HepG2 (cell line): ENCODE measurements around the gene WDR53. TPM values are rescaled to one million over a fixed set of nuclear protein-coding genes. Genes with fewer than 3 reads are reported as not detected.

ENCODE experiments used
- ATAC-seq: fragments of 200-7000 bp; cut with Tn5 transposase; 3 replicates; pipeline ENCODE4 v1.9.1; 2020; ENCODE audit warnings: mild to moderate bottlenecking, moderate library complexity
- BruUV-seq: library from RNA; stranded (reverse); fragments of 400-500 nt; replicated peaks from 2 replicates; lab custom pipeline; 2021; lab: Mats Ljungman, UMichigan
- CTCF ChIA-PET: fragments of 300-600 bp; formaldehyde crosslinking; extraction: SDS; loops from one replicate; lab custom pipeline; 2021; ENCODE audit warnings: low total read pairs, inconsistent platforms, low intra/inter-chr PET ratio; lab: Yijun Ruan, JAX
- POLR2A ChIA-PET: fragments of 350-600 bp; sonication (Branson Sonifier 250); formaldehyde crosslinking; loops from one replicate; lab custom pipeline; 2020; ENCODE audit warnings: antibody characterized with exemption, inconsistent platforms; lab: Yijun Ruan, JAX
- DNase-seq: peaks from one replicate; pipeline ENCODE4 v3.0.0-alpha.2; 2015; ENCODE audit warnings: low spot score
- FAIRE-seq: peaks from 3 replicates; lab custom pipeline; 2011; peaks lifted over from hg19 to GRCh38; lab: Jason Lieb, UNC
- H2AFZ ChIP-seq: one replicate; pipeline ENCODE4 v1.6.1; 2011; ENCODE audit warnings: low read length, inconsistent platforms
- H3K27ac ChIP-seq: fragments of 300-600 bp; 3 replicates; pipeline ENCODE4 v1.8.0; 2011; ENCODE audit warnings: mixed run types, mild to moderate bottlenecking, mixed read lengths, low read length, inconsistent platforms; ENCODE audit not compliant: insufficient read depth; ENCODE audit errors: extremely low read length
- H3K27me3 ChIP-seq, 2 experiments: fragments of 200-600 bp in 1 of 2; 2 replicates in 1 of 2; 3 replicates in 1 of 2; pipeline versions ENCODE4 v1.6.0 to v1.8.0; 2011; ENCODE audit warnings: low read length in 2 of 2, mild to moderate bottlenecking in 2 of 2, moderate library complexity in 2 of 2, inconsistent platforms in 1 of 2; ENCODE audit not compliant: insufficient read depth in 2 of 2, control insufficient read depth in 1 of 2
- H3K36me3 ChIP-seq, 2 experiments: fragments of 200-600 bp in 1 of 2; replicated peaks in 1 of 2; 2 replicates in 1 of 2; 3 replicates in 1 of 2; pipeline versions ENCODE4 v1.5.1 to v1.8.0; 2011; ENCODE audit warnings: low read length in 2 of 2, inconsistent platforms in 1 of 2; ENCODE audit not compliant: insufficient read depth in 2 of 2, control insufficient read depth in 1 of 2
- H3K4me1 ChIP-seq: 2 replicates; pipeline ENCODE4 v1.5.1; 2012; ENCODE audit warnings: low read length, inconsistent platforms; ENCODE audit not compliant: insufficient read depth
- H3K4me2 ChIP-seq: 2 replicates; pipeline ENCODE4 v1.6.0; 2011; ENCODE audit warnings: low read depth, low read length, inconsistent platforms
- H3K4me3 ChIP-seq, 3 experiments: fragments of 200-600 bp in 1 of 3; sonication (generic), shearing (Covaris generic) in 1 of 3; replicated peaks in 1 of 3; 2 replicates each; pipeline ENCODE4 v1.5.1; 2011 to 2016; ENCODE audit warnings: low read length in 3 of 3, inconsistent platforms in 2 of 3, low read depth in 2 of 3, mild to moderate bottlenecking in 2 of 3, control low read depth in 1 of 3, mixed read lengths in 1 of 3; ENCODE audit not compliant: insufficient read depth in 1 of 3
- H3K79me2 ChIP-seq: one replicate; pipeline ENCODE4 v1.6.1; 2011; ENCODE audit warnings: low read length, inconsistent platforms; ENCODE audit not compliant: insufficient read depth
- H3K9ac ChIP-seq: 2 replicates; pipeline ENCODE4 v1.6.0; 2011; ENCODE audit warnings: mild to moderate bottlenecking, low read depth, low read length, inconsistent platforms; ENCODE audit not compliant: insufficient read depth
- H3K9me3 ChIP-seq: 2 replicates; pipeline ENCODE4 v1.5.1; 2012; ENCODE audit warnings: mild to moderate bottlenecking, low read length
- H4K20me1 ChIP-seq: 2 replicates; pipeline ENCODE4 v1.6.0; 2011; ENCODE audit warnings: inconsistent platforms, mild to moderate bottlenecking, low read length, moderate library complexity; ENCODE audit not compliant: insufficient read depth
- CREM ChIP-seq, 2 experiments: sonication (generic) in 1 of 2; formaldehyde crosslinking in 1 of 2; IDR thresholded peaks; 2 replicates each; pipeline versions ENCODE4 v1.4.0 to v1.6.1; 2016 to 2020; ENCODE audit warnings: antibody characterized with exemption in 1 of 2, mild to moderate bottlenecking in 1 of 2, missing genetic modification reagents in 1 of 2
- FOXP1 ChIP-seq, 2 experiments: fragments of 450-650 bp in 1 of 2; IDR thresholded peaks; 2 replicates each; pipeline ENCODE4 v1.6.1; 2017 to 2018; ENCODE audit warnings: antibody characterized with exemption in 1 of 2
- KDM5B ChIP-seq: sonication (generic); formaldehyde crosslinking; IDR thresholded peaks from 2 replicates; pipeline ENCODE4 v1.4.0; 2020; ENCODE audit warnings: missing genetic modification reagents, mild to moderate bottlenecking, borderline replicate concordance
- MAZ ChIP-seq, 2 experiments: sonication (generic) in 1 of 2; formaldehyde crosslinking in 1 of 2; IDR thresholded peaks; 2 replicates each; pipeline versions ENCODE4 v1.5.0 to v1.6.1; 2012 to 2020; ENCODE audit warnings: low read depth in 2 of 2, mild to moderate bottlenecking in 2 of 2, borderline replicate concordance in 1 of 2, improper control_type of control experiment in 1 of 2, low read length in 1 of 2, missing genetic modification reagents in 1 of 2, moderate library complexity in 1 of 2
- ZNF20 ChIP-seq: sonication (generic); formaldehyde crosslinking; IDR thresholded peaks from 2 replicates; pipeline ENCODE4 v1.4.0; 2020; ENCODE audit warnings: mild to moderate bottlenecking, moderate library complexity, missing genetic modification reagents
- ZNF414 ChIP-seq: sonication (generic); formaldehyde crosslinking; IDR thresholded peaks from 2 replicates; pipeline ENCODE4 v1.5.0; 2020; ENCODE audit warnings: missing genetic modification reagents
- ZNF572 ChIP-seq: sonication (generic); formaldehyde crosslinking; IDR thresholded peaks from 2 replicates; pipeline ENCODE4 v1.5.1; 2020; ENCODE audit warnings: mild to moderate bottlenecking, missing genetic modification reagents
- ZNF619 ChIP-seq: sonication (generic); formaldehyde crosslinking; IDR thresholded peaks from 2 replicates; pipeline ENCODE4 v1.4.0; 2020; ENCODE audit warnings: mild to moderate bottlenecking, missing genetic modification reagents
- WGBS: methylation state at CpG from one replicate; pipeline ENCODE4 v1.1.6; 2017; ENCODE audit warnings: low lambda C conversion rate; 5-methylcytosine and 5-hydroxymethylcytosine counted together
- in situ Hi-C: cut with HindIII; loops from 2 replicates; pipeline ENCODE4 v1.10.0; 2017; ENCODE audit warnings: low pct_unique_long_range_greater_than_20kb; ENCODE audit not compliant: extremely low pct_ligation_motif_present
- intact Hi-C: fragments of 100-400 bp; cut with micrococcal nuclease; formaldehyde crosslinking; loops from one replicate; pipeline ENCODE4 v1.10.0; 2022; ENCODE audit not compliant: unreplicated experiment
- polyA plus RNA-seq, 8 experiments: library from polyadenylated mRNA; depleted of rRNA in 3 of 8; stranded (reverse) in 7 of 8; unstranded in 1 of 8; fragments of >200 nt; fragmentation: Illumina TruSeq in 4 of 8; extraction: Trizol in 4 of 8; gene quantifications; 2 replicates each; pipeline versions ENCODE4 v1.2.1 to v1.2.3, GENCODE V29; 2011 to 2016; ENCODE audit warnings: low read depth in 4 of 8, missing spikeins in 1 of 8, mixed read lengths in 1 of 8; ENCODE audit not compliant: insufficient read depth in 1 of 8
- total RNA-seq, 5 experiments: library from RNA; depleted of rRNA; stranded (reverse); fragments of >200 nt; fragmentation: Illumina TruSeq; extraction: Trizol; gene quantifications; 2 replicates each; pipeline ENCODE4 v1.2.3, GENCODE V29; 2016; ENCODE audit warnings: low read depth in 1 of 5

The WDR53 gene
- total and polyA plus RNA-seq, 2 of the 13 experiments (the other 11 are each of a cell fraction or from before 2014, with no cell fraction given), result 3.5 to 7.7 TPM

DNA sequence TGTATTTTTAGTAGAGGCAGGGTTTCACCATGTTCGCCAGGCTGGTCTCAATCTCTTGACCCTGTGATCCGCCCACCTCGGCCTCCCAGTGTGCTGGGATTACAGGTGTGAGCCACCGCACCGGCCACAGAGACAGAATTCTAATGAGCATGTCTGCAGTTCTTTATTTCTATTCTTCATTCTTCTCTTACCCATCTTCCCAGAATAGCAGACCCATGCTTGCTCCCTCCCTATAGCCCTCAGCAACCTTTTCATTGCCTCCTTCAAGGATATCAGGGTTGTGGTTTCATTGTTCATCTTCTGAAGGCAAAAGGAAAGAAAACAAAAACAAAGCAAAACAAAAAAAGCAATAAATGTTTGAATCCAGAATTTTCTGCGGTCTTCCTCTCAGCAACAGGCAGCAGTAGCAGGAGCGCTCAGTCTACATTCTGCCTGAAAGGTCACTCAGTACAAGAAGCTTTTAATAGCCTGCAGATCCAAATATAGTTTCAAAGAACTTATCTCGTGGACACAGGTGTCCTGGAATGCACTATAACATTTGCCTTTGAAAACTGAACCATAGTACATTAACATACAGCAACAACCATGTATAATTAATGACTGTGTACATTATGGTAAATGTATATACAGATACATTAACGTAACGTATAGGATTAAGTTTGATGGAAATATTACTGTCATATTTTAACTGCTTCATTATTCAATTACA, 53.3 kb downstream of the WDR53 start, which contains the start of gene SMCO1:
Gene SMCO1 (minus strand): TSS at position 434 of the 709 bp plus-strand sequence. CDS start 137 bp downstream, at position 297.
- H3K9ac ChIP-seq, result no peak within 1 kb of the TSS
- CTCF ChIA-PET, result no interaction called here
- FAIRE-seq (no peak), DNase-seq (no peak), ATAC-seq (no peak)
- H3K27ac ChIP-seq, result no peak within 1 kb of the TSS
- TF ChIP-seq FOXP1 (IDR thresholded peaks at IDR 0.05) (no peak), FOXP1 (CRISPR knock-in tag; IDR thresholded peaks at IDR 0.05) (no peak), ZNF20 (no peak), ZNF619 (CRISPR knock-in tag) (no peak), CREM (IDR thresholded peaks at IDR 0.05) (no peak), CREM (CRISPR knock-in tag; IDR thresholded peaks at IDR 0.05) (no peak), KDM5B (no peak), ZNF414 (CRISPR knock-in tag) (no peak), MAZ (IDR thresholded peaks at IDR 0.05; ENCODE audit: borderline replicate concordance, low read depth, low read length) (no peak), MAZ (CRISPR knock-in tag; IDR thresholded peaks at IDR 0.05; ENCODE audit: low read depth) (no peak), ZNF572 (CRISPR knock-in tag) (no peak)
- no TSS peak for BruUV-seq
- no peaks in the 10 kb centered on the region for H3K9me3 ChIP-seq
- no peak within 1 kb of the TSS for H2AFZ ChIP-seq
- H3K4me3 ChIP-seq, result no peak within 1 kb of the TSS
- H4K20me1 ChIP-seq, result no peaks in the 10 kb centered on the region
- peaks cover 19% of the 10 kb centered on the region for H3K4me1 ChIP-seq
- H3K27me3 ChIP-seq, result peaks cover 0 to 14% of the 10 kb centered on the region in 2 experiments; a peak in 4 of 5 replicates
- no peaks in the 10 kb centered on the region for H3K36me3 ChIP-seq
- POLR2A ChIA-PET, result no interaction called here
- no peaks in the 10 kb centered on the region for H3K79me2 ChIP-seq
- WGBS, result 64% methylated on average over 10 of the region's 10 CpGs
- in situ Hi-C loops (loop anchor here (5.0 to 10.0 kb wide), 2 partner anchors 258 to 490 kb away; no protein-coding TSS in a partner anchor), intact Hi-C loops (loop anchor here (5.0 kb wide), 1 partner anchor 303 kb away; the partner anchor contains the start of gene ZDHHC19)
- no peak within 1 kb of the TSS for H3K4me2 ChIP-seq
